ENCODE data around the gene CDC16.

DNA sequence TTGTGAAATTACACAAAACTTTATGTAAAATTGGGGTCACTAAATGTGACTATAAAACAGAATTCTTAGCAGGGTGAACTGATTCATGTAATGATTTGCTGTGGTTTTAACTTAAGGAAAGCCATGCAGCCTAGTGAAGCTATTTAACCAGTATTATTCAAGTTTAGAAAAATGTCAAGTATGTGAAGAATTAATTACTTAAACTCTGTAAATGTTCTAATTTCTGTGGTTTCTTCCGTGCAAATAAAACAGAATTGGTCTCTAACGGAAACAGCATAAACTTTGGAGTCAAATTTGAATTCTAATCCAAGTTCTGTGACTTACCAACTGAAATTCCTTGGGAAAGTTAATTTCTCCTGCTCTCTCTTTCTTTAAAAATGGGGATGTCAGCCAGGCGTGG, 13.3 kb downstream of the CDC16 start:
- TF ChIP-seq, protein P1, sequence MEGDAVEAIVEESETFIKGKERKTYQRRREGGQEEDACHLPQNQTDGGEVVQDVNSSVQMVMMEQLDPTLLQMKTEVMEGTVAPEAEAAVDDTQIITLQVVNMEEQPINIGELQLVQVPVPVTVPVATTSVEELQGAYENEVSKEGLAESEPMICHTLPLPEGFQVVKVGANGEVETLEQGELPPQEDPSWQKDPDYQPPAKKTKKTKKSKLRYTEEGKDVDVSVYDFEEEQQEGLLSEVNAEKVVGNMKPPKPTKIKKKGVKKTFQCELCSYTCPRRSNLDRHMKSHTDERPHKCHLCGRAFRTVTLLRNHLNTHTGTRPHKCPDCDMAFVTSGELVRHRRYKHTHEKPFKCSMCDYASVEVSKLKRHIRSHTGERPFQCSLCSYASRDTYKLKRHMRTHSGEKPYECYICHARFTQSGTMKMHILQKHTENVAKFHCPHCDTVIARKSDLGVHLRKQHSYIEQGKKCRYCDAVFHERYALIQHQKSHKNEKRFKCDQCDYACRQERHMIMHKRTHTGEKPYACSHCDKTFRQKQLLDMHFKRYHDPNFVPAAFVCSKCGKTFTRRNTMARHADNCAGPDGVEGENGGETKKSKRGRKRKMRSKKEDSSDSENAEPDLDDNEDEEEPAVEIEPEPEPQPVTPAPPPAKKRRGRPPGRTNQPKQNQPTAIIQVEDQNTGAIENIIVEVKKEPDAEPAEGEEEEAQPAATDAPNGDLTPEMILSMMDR (IDR thresholded peaks at IDR 0.05; ENCODE audit: low read depth, low read length): no peak
- no peak for TF ChIP-seq EZH2phosphoT487 (IDR thresholded peaks at IDR 0.05; ENCODE audit: low read depth)

Measured in OCI-LY3 (cell line).